ENCODE data around the gene SRPX2.

The SRPX2 gene

DNA sequence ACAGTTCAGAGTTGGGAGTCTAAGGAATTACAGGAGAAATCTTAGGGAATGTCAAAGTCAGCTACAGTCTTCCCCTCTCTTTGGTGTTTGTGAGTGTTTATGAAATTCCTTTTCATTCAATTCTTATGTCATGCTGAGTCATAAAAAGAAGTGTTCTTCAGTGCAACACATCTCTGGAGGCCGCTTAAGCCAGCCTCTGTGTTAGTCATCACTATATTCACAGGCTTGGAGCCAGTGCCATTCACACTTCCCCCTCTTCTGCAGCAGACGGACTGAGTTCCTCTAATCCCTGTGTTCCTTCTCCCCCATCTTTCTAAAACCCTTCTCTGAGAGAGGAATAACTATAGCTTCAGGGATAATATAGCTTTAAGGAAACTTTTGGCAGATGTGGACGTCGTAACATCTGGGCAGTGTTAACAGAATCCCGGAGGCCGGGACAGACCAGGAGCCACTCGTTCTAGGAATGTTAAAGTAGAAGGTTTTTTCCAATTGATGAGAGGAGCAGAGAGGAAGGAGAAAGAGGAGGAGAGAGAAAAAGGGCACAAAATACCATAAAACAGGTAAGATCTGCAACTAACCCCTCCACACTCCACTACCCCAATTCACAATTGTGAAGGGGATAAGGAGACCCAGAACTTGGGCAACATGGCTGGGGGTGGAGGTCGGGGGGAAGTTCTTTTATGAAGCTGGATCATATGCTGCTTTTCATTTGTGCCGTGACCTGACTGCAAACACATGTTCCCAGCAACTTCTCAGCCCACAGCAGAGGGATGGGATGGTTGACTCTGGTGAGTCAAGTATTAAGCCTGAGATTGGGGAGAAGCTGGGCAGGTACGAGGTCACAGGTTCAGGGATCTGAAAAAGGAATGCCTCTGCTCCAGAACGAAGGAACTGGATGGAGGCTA lies at the start of gene SRPX2:
Gene SRPX2 (plus strand): TSS at position 244 of the 905 bp plus-strand sequence. CDS start 2,124 bp downstream, outside the sequence.
- in situ Hi-C loops (cut with HindIII; ENCODE audit: low sequenced_read_pairs) = no loop called here

DNA sequence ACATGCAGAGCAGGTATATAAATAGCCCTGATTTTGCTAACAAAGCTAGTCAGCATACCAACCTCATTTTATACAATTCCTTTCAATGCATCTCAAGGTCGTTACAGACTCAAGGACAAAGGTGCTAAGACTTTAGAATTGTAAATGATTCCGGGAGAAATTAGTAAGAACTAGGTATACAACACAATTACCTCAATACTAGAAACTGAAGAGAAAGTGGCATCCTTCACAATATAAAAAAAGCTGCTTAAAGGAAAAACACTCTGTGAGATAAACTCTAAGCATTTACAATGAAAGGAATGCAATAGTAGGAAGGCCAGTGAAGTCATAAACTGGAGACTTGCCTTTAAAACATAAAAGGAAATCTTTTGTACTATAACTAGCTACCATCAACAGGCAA lies 47.4 kb upstream of the SRPX2 start:
- in situ Hi-C loops (cut with HindIII; ENCODE audit: low sequenced_read_pairs) = no loop called here

- in situ Hi-C loops (cut with HindIII; ENCODE audit: low sequenced_read_pairs) = no loop called here
These were observed 44.5 kb upstream of the SRPX2 start for GRCh38 chrX:100599456-100599855.

DNA sequence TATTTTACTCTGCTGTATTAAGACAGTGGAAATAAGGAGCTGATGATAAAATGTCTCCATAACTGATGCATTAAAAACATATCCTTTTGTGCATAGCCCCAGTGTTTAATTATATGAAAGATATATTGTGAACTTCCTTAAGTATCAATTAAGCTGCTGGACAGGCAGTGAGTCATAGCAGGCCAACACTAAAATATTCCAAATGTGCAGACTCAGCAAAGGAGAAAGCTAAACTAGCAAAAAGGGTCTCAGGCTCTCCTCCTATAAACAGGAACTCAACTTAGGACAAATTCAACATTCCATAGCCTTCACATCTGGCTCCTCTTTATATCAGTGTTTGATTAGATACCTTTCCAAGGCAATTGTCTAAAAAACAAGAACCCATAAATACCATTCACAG lies 43.7 kb upstream of the SRPX2 start:
- in situ Hi-C loops (cut with HindIII; ENCODE audit: low sequenced_read_pairs) = no loop called here

- in situ Hi-C loops (cut with HindIII; ENCODE audit: low sequenced_read_pairs) = no loop called here
These were observed 43.2 kb upstream of the SRPX2 start for GRCh38 chrX:100600758-100601157.

GRCh38 chrX:100606753-100607152 lies 37.2 kb upstream of the SRPX2 start:
- in situ Hi-C loops (cut with HindIII; ENCODE audit: low sequenced_read_pairs) = no loop called here

DNA sequence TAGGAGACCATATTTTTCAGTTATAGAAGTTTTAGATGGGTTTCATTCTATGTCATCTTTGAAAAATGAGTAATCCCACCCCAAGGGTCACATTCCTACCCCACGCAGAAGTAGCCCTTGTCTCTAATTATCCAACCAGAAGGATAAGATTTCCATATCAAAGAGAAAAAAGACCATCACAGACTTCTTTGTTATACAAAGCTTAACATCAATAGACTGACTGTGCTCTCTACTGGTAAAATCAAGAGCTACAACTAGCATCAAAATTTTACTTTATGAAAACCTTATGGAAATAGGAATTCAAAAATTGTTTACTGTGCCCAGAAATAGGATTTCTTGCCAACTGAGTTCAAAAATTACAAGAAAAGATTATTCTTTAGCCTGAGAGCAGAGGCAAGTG lies 34.4 kb upstream of the SRPX2 start:
- in situ Hi-C loops (cut with HindIII; ENCODE audit: low sequenced_read_pairs) = no loop called here

- in situ Hi-C loops (cut with HindIII; ENCODE audit: low sequenced_read_pairs) = no loop called here
These were observed 32.0 kb upstream of the SRPX2 start for GRCh38 chrX:100611951-100612350.

DNA sequence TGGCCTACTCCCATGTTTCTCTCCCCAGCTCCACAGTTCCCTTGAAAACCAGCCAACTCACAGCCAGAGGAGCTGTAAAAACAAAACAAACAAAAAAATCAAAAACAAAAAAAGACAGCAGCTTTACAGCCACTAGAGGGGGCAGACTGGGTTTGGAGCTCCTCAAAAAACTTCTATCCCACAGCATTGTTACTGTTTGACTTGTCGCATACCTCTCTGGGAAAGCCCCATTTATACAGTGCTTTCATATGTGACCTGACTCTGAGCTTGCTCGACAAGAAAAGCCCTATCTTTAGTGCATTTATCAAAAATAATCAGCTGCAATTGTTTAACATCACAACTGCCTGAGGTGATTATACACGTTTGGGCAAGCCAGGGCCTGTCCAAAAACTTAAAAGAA lies 29.0 kb upstream of the SRPX2 start:
- in situ Hi-C loops (cut with HindIII; ENCODE audit: low sequenced_read_pairs) = no loop called here

DNA sequence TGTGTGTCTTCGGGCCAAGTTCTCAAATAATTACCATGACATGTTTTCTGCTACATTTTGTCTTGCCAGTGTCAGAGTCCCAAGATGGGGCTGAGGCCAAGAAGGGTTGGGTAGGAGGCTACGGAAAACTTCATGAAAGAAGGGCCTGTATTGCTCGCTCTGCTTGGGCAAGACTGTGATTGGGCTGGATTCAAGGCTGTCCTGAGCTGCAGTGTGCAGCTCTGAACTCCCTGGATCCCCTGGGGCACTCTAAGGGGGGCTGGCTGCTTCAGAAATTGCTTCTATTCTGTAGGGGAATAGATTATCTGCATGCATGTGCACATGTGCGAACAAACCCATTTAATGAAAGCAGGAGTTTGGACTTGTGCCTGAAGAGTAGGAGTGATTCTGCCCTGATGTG lies 21.0 kb upstream of the SRPX2 start:
- in situ Hi-C loops (cut with HindIII; ENCODE audit: low sequenced_read_pairs) = no loop called here

DNA sequence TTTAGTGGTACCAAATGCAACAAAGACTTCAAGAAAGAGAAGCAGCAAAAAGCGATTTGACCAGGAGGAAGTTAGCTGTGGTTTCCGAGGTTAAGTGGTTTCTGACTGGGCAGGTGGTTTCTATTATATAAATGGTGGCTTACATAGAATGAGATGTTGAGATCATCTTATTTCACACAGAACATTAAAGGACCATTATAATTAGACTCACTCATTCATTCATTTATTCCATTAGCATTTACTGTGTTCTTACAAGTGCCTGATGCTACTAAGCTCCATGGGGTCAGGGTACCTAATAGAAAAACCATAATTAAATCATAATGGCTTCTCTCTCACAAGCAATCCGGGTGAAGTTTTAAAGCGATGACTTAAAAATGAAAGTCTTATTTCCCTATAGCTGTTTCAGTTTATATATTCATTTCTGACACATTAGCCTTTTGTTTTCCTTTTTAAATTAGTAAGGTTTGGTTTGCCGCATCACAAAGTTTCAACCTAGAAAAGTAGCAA lies 18.0 kb upstream of the SRPX2 start:
- in situ Hi-C loops (cut with HindIII; ENCODE audit: low sequenced_read_pairs) = no loop called here

GRCh38 chrX:100635040-100635439 lies 9.0 kb upstream of the SRPX2 start:
- in situ Hi-C loops (cut with HindIII; ENCODE audit: low sequenced_read_pairs) = loop anchor here (5.0 kb wide), 2 partner anchors 58 to 72 kb away; no protein-coding TSS in a partner anchor

GRCh38 chrX:100635989-100636320 lies 8.0 kb upstream of the SRPX2 start:
- in situ Hi-C loops (cut with HindIII; ENCODE audit: low sequenced_read_pairs) = loop anchor here (5.0 kb wide), 2 partner anchors 59 to 71 kb away; no protein-coding TSS in a partner anchor

DNA sequence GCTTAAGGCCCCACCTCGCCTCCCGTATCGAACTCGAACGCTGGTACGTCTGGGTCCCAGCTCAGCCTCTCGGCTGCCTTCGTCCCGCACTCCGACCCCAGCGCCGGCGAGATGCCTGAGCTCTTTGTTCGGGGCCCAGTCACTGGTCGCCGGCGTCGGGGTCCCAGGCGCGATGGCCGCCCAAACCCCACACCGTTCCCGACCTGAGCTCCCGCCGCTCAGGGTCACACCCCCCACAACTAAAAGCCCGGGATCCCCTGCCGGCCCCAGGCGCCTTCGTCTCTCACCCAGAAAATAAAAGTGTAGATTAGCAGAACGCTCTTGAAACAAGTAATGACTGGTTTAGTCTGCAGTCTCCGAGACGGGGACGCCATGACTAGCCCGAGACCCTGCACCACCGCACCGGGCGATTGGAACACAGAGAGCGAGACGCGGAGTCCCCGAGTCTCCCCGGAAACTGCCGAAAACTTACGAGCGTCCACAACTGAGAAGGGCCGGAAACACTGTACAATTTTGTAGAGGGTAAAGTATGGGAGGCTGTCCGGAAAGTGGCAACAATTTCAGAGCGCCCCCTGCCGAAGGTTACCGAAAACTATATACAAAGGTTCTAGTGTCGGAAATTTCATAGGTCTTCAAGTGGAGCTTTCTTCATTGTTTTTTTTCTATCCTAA lies 7.5 kb upstream of the SRPX2 start, which contains the start of gene TSPAN6:
Gene TSPAN6 (minus strand): TSS at position 486 of the 671 bp plus-strand sequence. CDS start 112 bp downstream, at position 374.
- in situ Hi-C loops (cut with HindIII; ENCODE audit: low sequenced_read_pairs) = loop anchor here (5.0 kb wide), 2 partner anchors 59 to 71 kb away; no protein-coding TSS in a partner anchor

DNA sequence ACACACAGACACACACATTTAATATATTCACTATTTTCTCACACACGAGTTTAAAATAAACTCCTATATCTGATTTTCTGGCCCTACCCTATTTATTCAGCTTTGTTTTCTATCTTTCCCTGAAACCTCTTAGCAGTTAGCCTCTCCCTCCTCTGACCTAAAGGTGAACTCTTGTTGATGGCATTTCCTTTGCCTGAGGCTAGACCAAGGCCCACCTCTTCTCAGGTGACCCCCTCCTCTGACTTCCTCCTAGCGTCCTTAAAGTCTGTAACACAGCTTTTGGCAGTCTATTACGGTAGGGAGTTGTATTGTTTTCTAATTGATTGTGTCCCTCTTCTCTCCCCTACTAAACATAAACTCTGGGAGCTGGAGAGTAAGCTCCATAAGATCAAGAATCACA lies 1.7 kb upstream of the SRPX2 start:
- in situ Hi-C loops (cut with HindIII; ENCODE audit: low sequenced_read_pairs) = no loop called here

DNA sequence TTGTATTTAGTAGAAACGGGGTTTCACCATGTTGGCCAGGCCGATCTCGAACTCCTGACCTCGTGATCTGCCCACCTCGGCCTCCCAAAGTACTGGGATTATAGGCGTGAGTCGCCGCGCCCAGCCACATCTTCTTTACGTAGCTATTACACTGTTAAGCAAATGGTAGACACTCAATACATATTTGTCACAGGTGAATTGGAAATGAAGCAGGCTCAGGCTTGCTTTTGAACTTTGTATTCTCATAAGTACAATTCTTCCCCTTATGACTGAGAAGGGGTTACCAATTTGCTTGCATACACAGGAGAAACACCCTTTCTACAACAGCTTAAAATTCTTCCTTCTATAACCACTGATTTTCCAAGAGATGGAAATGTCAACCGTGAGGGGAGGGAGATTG lies 787 bp upstream of the SRPX2 start:
- in situ Hi-C loops (cut with HindIII; ENCODE audit: low sequenced_read_pairs) = no loop called here

DNA sequence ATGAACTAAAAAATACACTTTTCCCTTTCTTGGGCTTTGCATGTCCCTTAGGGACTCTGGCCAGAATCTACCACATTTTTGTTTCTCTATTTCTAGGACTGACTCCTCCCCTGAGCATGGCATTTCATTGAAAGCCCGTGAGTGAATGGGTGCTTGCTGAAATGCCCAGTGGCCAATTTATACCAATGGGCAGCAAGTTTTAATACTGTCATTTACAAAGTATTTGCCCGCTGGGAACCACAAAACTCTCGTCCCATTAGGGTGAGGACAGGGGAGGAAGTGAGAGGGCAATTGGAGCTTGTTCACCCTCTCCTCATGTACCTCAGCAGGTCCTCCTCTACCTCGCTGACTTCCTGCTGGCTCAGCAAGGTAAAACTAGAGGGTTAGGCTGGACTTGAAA lies 1.1 kb downstream of the SRPX2 start:
- in situ Hi-C loops (cut with HindIII; ENCODE audit: low sequenced_read_pairs) = no loop called here

DNA sequence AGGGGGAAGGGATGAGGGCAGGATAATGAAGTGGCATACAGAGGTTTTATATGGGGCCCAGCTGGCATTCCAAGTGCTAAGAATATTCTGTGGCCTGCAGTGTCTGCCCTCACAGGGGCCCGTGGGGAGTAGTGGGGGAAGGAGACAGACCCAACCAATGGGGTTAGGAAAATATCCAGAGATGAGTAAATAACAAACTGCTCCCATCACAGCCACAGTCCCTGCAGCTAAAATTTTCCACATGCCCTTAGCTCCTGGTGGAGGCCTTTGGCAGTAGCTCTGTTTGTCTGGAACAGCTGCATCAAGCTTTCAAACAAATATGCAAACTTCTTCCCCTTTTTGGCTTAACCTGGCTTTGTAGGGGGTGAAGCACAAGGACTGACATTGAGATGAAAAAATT lies 3.1 kb downstream of the SRPX2 start:
- in situ Hi-C loops (cut with HindIII; ENCODE audit: low sequenced_read_pairs) = no loop called here

DNA sequence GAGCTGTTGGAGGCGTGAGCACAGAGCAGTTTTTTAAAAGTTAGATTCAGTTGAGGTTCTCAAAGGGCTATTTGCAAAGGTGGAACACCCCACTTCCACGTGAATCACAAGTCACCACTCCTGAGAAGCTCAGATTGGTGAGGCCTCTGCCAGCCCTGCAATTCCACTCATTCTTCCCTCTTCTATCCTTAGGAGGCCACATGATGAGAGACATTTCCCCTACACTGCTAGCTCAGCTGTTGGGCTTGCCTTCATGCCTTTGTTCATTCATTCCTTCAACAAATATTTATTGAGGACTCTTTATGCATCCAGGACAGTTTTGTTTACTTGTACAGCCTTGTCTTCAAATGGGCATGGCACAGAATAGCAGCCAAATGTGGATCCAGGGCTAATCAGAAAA lies 3.7 kb downstream of the SRPX2 start:
- in situ Hi-C loops (cut with HindIII; ENCODE audit: low sequenced_read_pairs) = no loop called here

DNA sequence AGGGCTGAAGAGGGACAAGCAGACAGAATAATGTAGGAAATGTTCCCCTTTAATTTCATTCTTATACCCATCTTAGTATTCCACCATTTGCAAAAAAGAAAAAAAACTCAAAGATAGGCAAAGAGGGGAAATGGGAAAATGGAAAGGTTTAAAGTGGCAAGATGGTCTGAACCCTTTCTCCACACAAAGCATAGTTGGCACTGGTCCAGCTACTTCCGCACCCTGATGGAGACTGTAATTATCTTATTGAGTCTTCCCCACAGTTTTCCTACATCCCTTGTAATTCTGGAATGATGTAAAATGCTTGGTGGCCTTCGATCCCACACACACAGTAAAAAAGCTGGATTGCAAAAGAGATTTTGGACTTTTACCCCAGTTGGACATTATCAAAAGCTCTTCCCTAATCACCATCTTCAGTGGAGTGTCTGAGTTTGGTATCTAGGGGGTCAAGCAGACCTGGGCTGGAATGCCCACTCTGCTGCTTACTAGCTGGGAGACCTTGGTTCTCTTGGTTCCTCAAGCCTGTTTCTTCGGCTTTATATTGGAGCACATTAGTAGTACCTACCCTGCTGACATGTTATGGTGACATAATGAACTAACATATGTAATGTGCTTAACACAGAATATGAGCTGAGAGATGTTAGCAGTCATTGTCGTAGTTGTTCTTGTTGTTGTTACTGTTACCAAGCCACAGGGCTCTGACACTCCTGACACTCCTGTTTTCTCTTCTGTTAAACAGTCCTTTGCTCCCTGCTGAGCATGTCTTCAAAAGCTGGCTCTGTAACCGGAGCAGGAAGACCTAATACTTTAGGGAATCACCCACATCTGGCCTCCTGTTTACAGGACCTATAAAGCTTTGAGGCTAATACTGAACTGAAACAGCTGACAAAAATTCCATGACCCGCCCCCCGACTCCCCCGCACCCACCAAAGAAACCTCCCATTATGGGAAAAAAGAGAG lies 4.7 kb downstream of the SRPX2 start:
- in situ Hi-C loops (cut with HindIII; ENCODE audit: low sequenced_read_pairs) = no loop called here
